ENCODE results near the gene KLHL5. TPM values are rescaled to one million over a fixed set of nuclear protein-coding genes. Genes with fewer than 3 reads are reported as not detected.
A peak's percentile ranks its signal among the peaks of the same experiment; 100 is the strongest.
"Not testable (repeated sequence)": the region's sequence is repeated elsewhere in the genome, so short reads cannot be mapped to it uniquely, and the experiment has no call there.

Gene KLHL5
- total and polyA plus RNA-seq, 4 experiments from 2014 or later: 18.6 to 38.4 (median 30.4) TPM

- Histone ChIP-seq H3K9me3 (ENCODE audit: control insufficient read depth in 1 of 2, low read length in 2 of 2) (no peaks in the 10 kb centered on the region), H3K36me3 (ENCODE audit: insufficient read depth, low read length) (no peaks in the 10 kb centered on the region), H3K4me3 (ENCODE audit: low read length in 2 of 2) (no peak overlapping the region), H3K27me3 (ENCODE audit: insufficient read depth, low read length) (no peaks in the 10 kb centered on the region), H3K27ac (ENCODE audit: low read depth, low read length) (no peak overlapping the region), H3K4me1 (ENCODE audit: insufficient read depth, low read length) (peaks cover 37% of the 10 kb centered on the region)
- peaks cover 0 to 3% (median 0%) of the 10 kb centered on the region in 8 donors for H3K9me3 Mint-ChIP-seq
- no peak for DNase-seq
- intact Hi-C loops (cut with micrococcal nuclease): no loop called here
- peaks cover 19 to 23% of the 10 kb centered on the region in 2 donors for H3K36me3 Mint-ChIP-seq
- no peaks in the 10 kb centered on the region for H3K27me3 Mint-ChIP-seq
- POLR2A ChIA-PET (ENCODE audit: partially characterized antibody): interaction anchor here (1.0 to 1.5 kb wide), 2 partner anchors 19 to 109 kb away, joined by 3 read pairs; no protein-coding TSS in a partner anchor
- CTCF ChIA-PET (ENCODE audit: partially characterized antibody): interaction anchor here (0.9 kb wide), 1 partner anchor 20 kb away, joined by 4 read pairs; no protein-coding TSS in a partner anchor
- H3K27ac Mint-ChIP-seq: peak overlapping the region in 3 of 7 donors; percentile 46 to 91 (median 76)
- peaks cover 17 to 46% (median 27%) of the 10 kb centered on the region in 4 donors for H3K4me1 Mint-ChIP-seq
- peak overlapping the region in 2 of 8 donors; percentile 11 to 13 for H3K4me3 Mint-ChIP-seq
These were observed 36.4 kb upstream of the KLHL5 start for GRCh38 chr4:39025552-39026085.

GRCh38 chr4:39026096-39026495, 35.9 kb upstream of the KLHL5 start:
- intact Hi-C loops (cut with micrococcal nuclease): no loop called here

GRCh38 chr4:39029752-39030694, 32.0 kb upstream of the KLHL5 start:
- Histone ChIP-seq H3K36me3 (ENCODE audit: insufficient read depth, low read length) (no peaks in the 10 kb centered on the region), H3K4me3 (ENCODE audit: low read length in 2 of 2) (peak overlapping the region; percentile 51 to 65), H3K9me3 (ENCODE audit: control insufficient read depth in 1 of 2, low read length in 2 of 2) (no peaks in the 10 kb centered on the region), H3K27ac (ENCODE audit: low read depth, low read length) (peak overlapping the region; percentile 68), H3K27me3 (ENCODE audit: insufficient read depth, low read length) (no peaks in the 10 kb centered on the region), H3K4me1 (ENCODE audit: insufficient read depth, low read length) (peaks cover 56% of the 10 kb centered on the region)
- no peaks in the 10 kb centered on the region for H3K9me3 Mint-ChIP-seq
- H3K4me3 Mint-ChIP-seq: peak overlapping the region; percentile 75 to 93 (median 89)
- ChIA-PET POLR2A (ENCODE audit: partially characterized antibody) (interaction anchor here (0.5 to 8.1 kb wide), 6 partner anchors 16 to 1343 kb away, joined by 3 to 100 read pairs (median 3); partner anchors contain the start of gene PGM2), CTCF (ENCODE audit: partially characterized antibody) (interaction anchor here (0.9 to 7.0 kb wide), 12 partner anchors 10 to 129 kb away, joined by 3 to 43 read pairs (median 4); no protein-coding TSS in a partner anchor)
- peaks cover 0 to 6% of the 10 kb centered on the region in 2 donors for H3K36me3 Mint-ChIP-seq
- H3K27me3 Mint-ChIP-seq: no peaks in the 10 kb centered on the region
- peaks cover 26 to 66% (median 40%) of the 10 kb centered on the region in 4 donors for H3K4me1 Mint-ChIP-seq
- intact Hi-C loops (cut with micrococcal nuclease): loop anchor here (5.0 kb wide), 5 partner anchors 42 to 1343 kb away; partner anchors contain the start of gene RELL1
- DNase-seq: peak in 3 of 5 donors; percentile 33 to 36 (median 33)
- peak overlapping the region; percentile 61 to 92 (median 88) for H3K27ac Mint-ChIP-seq

More at GRCh38 chr4:39026096-39026495, 35.9 kb upstream of the KLHL5 start:
- no peak overlapping the region for H3K27ac ChIP-seq (ENCODE audit: low read depth, low read length)
- Mint-ChIP-seq H3K9me3 (peaks cover 0 to 3% (median 0%) of the 10 kb centered on the region in 8 donors), H3K36me3 (peaks cover 19 to 23% of the 10 kb centered on the region in 2 donors), H3K27ac (peak overlapping the region in 2 of 7 donors; percentile 46 to 76), H3K27me3 (no peaks in the 10 kb centered on the region), H3K4me1 (peaks cover 17 to 47% (median 27%) of the 10 kb centered on the region in 4 donors), H3K4me3 (peak overlapping the region in 1 of 8 donors; percentile 13)
- H3K4me3 ChIP-seq (ENCODE audit: low read length in 2 of 2): no peak overlapping the region
- H3K27me3 ChIP-seq (ENCODE audit: insufficient read depth, low read length): no peaks in the 10 kb centered on the region
- H3K4me1 ChIP-seq (ENCODE audit: insufficient read depth, low read length): peaks cover 37% of the 10 kb centered on the region
- H3K9me3 ChIP-seq (ENCODE audit: control insufficient read depth in 1 of 2, low read length in 2 of 2): no peaks in the 10 kb centered on the region
- DNase-seq: no peak
- CTCF ChIA-PET (ENCODE audit: partially characterized antibody): interaction anchor here (0.9 kb wide), 1 partner anchor 19 kb away, joined by 4 read pairs; no protein-coding TSS in a partner anchor
- POLR2A ChIA-PET (ENCODE audit: partially characterized antibody): interaction anchor here (1.0 to 1.5 kb wide), 2 partner anchors 18 to 109 kb away, joined by 3 read pairs; no protein-coding TSS in a partner anchor
- no peaks in the 10 kb centered on the region for H3K36me3 ChIP-seq (ENCODE audit: insufficient read depth, low read length)

- Histone ChIP-seq H3K27ac (ENCODE audit: low read depth, low read length) (peak overlapping the region; percentile 68), H3K4me3 (ENCODE audit: low read length in 2 of 2) (peak overlapping the region; percentile 51 to 65), H3K27me3 (ENCODE audit: insufficient read depth, low read length) (no peaks in the 10 kb centered on the region), H3K4me1 (ENCODE audit: insufficient read depth, low read length) (peaks cover 52% of the 10 kb centered on the region), H3K36me3 (ENCODE audit: insufficient read depth, low read length) (no peaks in the 10 kb centered on the region), H3K9me3 (ENCODE audit: control insufficient read depth in 1 of 2, low read length in 2 of 2) (no peaks in the 10 kb centered on the region)
- POLR2A ChIA-PET (ENCODE audit: partially characterized antibody): interaction anchor here (0.5 to 8.1 kb wide), 3 partner anchors 16 to 150 kb away, joined by 3 to 100 read pairs (median 3); no protein-coding TSS in a partner anchor
- Mint-ChIP-seq H3K27me3 (no peaks in the 10 kb centered on the region), H3K4me1 (peaks cover 25 to 61% (median 38%) of the 10 kb centered on the region in 4 donors), H3K36me3 (peaks cover 0 to 6% of the 10 kb centered on the region in 2 donors), H3K9me3 (no peaks in the 10 kb centered on the region), H3K27ac (peak overlapping the region; percentile 61 to 92 (median 88)), H3K4me3 (peak overlapping the region; percentile 75 to 93 (median 89))
- CTCF ChIA-PET (ENCODE audit: partially characterized antibody): interaction anchor here (0.9 to 7.0 kb wide), 9 partner anchors 10 to 129 kb away, joined by 3 to 43 read pairs (median 6); no protein-coding TSS in a partner anchor
- DNase-seq: no peak
- intact Hi-C loops (cut with micrococcal nuclease): loop anchor here (5.0 kb wide), 5 partner anchors 42 to 1343 kb away; partner anchors contain the start of gene RELL1
These were observed 31.3 kb upstream of the KLHL5 start for GRCh38 chr4:39030725-39031124.

GRCh38 chr4:39031590-39032020, 30.4 kb upstream of the KLHL5 start:
- not testable (repeated sequence) for H3K36me3 Mint-ChIP-seq; H3K36me3 ChIP-seq (ENCODE audit: insufficient read depth, low read length); H3K27me3 Mint-ChIP-seq; DNase-seq; H3K9me3 Mint-ChIP-seq; H3K27me3 ChIP-seq (ENCODE audit: insufficient read depth, low read length); H3K9me3 ChIP-seq (ENCODE audit: control insufficient read depth in 1 of 2, low read length in 2 of 2)
- ChIA-PET CTCF (ENCODE audit: partially characterized antibody) (interaction anchor here (0.8 to 7.0 kb wide), 2 partner anchors 12 to 103 kb away, joined by 5 to 43 read pairs; no protein-coding TSS in a partner anchor), POLR2A (ENCODE audit: partially characterized antibody) (interaction anchor here (0.8 to 8.1 kb wide), 3 partner anchors 15 to 82 kb away, joined by 3 to 100 read pairs (median 6); no protein-coding TSS in a partner anchor)
- Mint-ChIP-seq H3K27ac (peak overlapping the region; percentile 82 to 97 (median 90)), H3K4me3 (peak overlapping the region; percentile 75 to 93 (median 89)), H3K4me1 (peaks cover 22 to 58% (median 36%) of the 10 kb centered on the region in 4 donors)
- Histone ChIP-seq H3K27ac (ENCODE audit: low read depth, low read length) (peak overlapping the region; percentile 68), H3K4me3 (ENCODE audit: low read length in 2 of 2) (peak overlapping the region; percentile 51 to 65), H3K4me1 (ENCODE audit: insufficient read depth, low read length) (peaks cover 50% of the 10 kb centered on the region)
- intact Hi-C loops (cut with micrococcal nuclease): loop anchor here (1.0 to 5.0 kb wide), 7 partner anchors 13 to 1344 kb away; partner anchors contain the start of genes RELL1 and WDR19

GRCh38 chr4:39032218-39033085, 29.6 kb upstream of the KLHL5 start, which contains the start of gene TMEM156:
TMEM156 (minus strand) TSS chr4:39032409; CDS start chr4:39032313, 96 bp downstream.
- POLR2A ChIA-PET (ENCODE audit: partially characterized antibody): interaction anchor here (0.8 to 8.1 kb wide), 4 partner anchors 10 to 83 kb away, joined by 3 to 100 read pairs (median 4); no protein-coding TSS in a partner anchor
- H3K27ac ChIP-seq (ENCODE audit: low read depth, low read length): peak within 1 kb of the TSS; percentile 68
- H3K9me3 Mint-ChIP-seq: no peaks in the 10 kb centered on the region
- H3K36me3 ChIP-seq (ENCODE audit: insufficient read depth, low read length): no peaks in the 10 kb centered on the region
- H3K27ac Mint-ChIP-seq: peak within 1 kb of the TSS; percentile 85 to 97 (median 93)
- no peaks in the 10 kb centered on the region for H3K27me3 ChIP-seq (ENCODE audit: insufficient read depth, low read length)
- H3K4me3 Mint-ChIP-seq: peak within 1 kb of the TSS; percentile 75 to 93 (median 89)
- CTCF ChIA-PET (ENCODE audit: partially characterized antibody): interaction anchor here (7.0 kb wide), 1 partner anchor 11 kb away, joined by 43 read pairs; no protein-coding TSS in a partner anchor
- H3K4me1 ChIP-seq (ENCODE audit: insufficient read depth, low read length): peaks cover 43% of the 10 kb centered on the region
- DNase-seq: peak; percentile 65 to 81 (median 70)
- H3K4me1 Mint-ChIP-seq: peaks cover 20 to 55% (median 36%) of the 10 kb centered on the region in 4 donors
- no peaks in the 10 kb centered on the region for H3K27me3 Mint-ChIP-seq
- peaks cover 0 to 4% of the 10 kb centered on the region in 2 donors for H3K36me3 Mint-ChIP-seq
- intact Hi-C loops (cut with micrococcal nuclease): loop anchor here (1.0 to 5.0 kb wide), 7 partner anchors 12 to 1345 kb away; partner anchors contain the start of genes RELL1 and WDR19
- peak within 1 kb of the TSS; percentile 51 to 65 for H3K4me3 ChIP-seq (ENCODE audit: low read length in 2 of 2)
- no peaks in the 10 kb centered on the region for H3K9me3 ChIP-seq (ENCODE audit: control insufficient read depth in 1 of 2, low read length in 2 of 2)
